T-helper 17 cell (primary cell): Measurements from ENCODE around the gene EPS8L2. TPM values are rescaled to one million over a fixed set of nuclear protein-coding genes. Genes with fewer than 3 reads are reported as not detected.

ENCODE experiments used
- ATAC-seq: fragments of 150-1000 bp; cut with Tn5 transposase; 2 replicates; pipeline ENCODE4 v1.10.0; 2021; ENCODE audit warnings: mild to moderate bottlenecking, moderate library complexity
- DNase-seq, 3 donors: peaks; one replicate each; pipeline versions ENCODE4 v3.0.0 to v3.0.0-alpha.2; 2020 to 2021
- H3K9me3 ChIP-seq: one replicate; pipeline ENCODE4 v1.7.0; 2013; ENCODE audit warnings: low read length, mild to moderate bottlenecking; ENCODE audit not compliant: control insufficient read depth, poor library complexity, severe bottlenecking
- H3K27ac Mint-ChIP-seq: one replicate; pipeline ENCODE4 v1.8.0; 2022; ENCODE audit warnings: mild to moderate bottlenecking, moderate library complexity, mixed read lengths
- H3K27me3 Mint-ChIP-seq: one replicate; pipeline ENCODE4 v1.8.0; 2022; ENCODE audit warnings: mixed read lengths
- H3K36me3 Mint-ChIP-seq: one replicate; pipeline ENCODE4 v1.8.0; 2022; ENCODE audit warnings: low read depth, mixed read lengths
- H3K4me1 Mint-ChIP-seq: one replicate; pipeline ENCODE4 v1.8.0; 2022; ENCODE audit warnings: mild to moderate bottlenecking, mixed read lengths
- H3K4me3 Mint-ChIP-seq: one replicate; pipeline ENCODE4 v1.8.0; 2022; ENCODE audit warnings: mild to moderate bottlenecking, moderate library complexity, mixed read lengths
- total RNA-seq, 4 donors: library from RNA in 2 of 4; stranded (reverse) in 2 of 4; gene quantifications; one replicate each; pipeline ENCODE4 v1.2.3 and lab custom pipeline; 2022 to 2026

The EPS8L2 gene
- total RNA-seq, 2 donors from 2014 or later: 6.8 to 11.7 TPM

DNA sequence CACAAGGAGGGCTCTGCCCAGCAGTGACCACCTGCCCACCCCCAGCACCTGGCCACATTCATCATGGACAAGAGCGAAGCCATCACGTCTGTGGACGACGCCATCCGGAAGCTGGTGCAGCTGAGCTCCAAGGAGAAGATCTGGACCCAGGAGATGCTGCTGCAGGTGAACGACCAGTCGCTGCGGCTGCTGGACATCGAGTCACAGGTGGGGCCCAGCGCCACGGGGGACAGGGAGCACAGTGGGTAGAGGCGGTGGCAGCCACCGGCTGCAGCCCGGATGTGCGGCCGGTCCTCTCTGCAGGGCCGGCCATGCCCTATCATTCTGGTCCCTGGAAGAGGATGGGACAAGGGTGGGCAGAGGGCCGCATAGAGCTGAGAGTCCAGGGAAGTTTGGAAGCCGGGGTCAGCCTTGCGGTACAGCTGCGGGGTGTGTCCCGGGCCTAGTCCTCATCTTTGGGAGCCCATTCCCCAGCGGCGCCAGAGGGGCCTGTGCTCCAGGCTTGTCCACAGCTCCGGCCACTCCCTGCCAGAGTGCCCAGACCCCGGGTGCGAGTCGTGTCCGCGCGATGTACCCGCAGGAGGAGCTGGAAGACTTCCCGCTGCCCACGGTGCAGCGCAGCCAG is 14.1 kb downstream of the EPS8L2 start:
- no peak overlapping the region for H3K27ac Mint-ChIP-seq
- peak overlapping the region; percentile 73 for H3K4me3 Mint-ChIP-seq
- peaks cover 2% of the 10 kb centered on the region for H3K36me3 Mint-ChIP-seq
- peaks cover 6% of the 10 kb centered on the region for H3K27me3 Mint-ChIP-seq
- DNase-seq: no peak
- H3K4me1 Mint-ChIP-seq: peaks cover 9% of the 10 kb centered on the region
- H3K9me3 ChIP-seq: no peaks in the 10 kb centered on the region
- ATAC-seq: no peak

DNA sequence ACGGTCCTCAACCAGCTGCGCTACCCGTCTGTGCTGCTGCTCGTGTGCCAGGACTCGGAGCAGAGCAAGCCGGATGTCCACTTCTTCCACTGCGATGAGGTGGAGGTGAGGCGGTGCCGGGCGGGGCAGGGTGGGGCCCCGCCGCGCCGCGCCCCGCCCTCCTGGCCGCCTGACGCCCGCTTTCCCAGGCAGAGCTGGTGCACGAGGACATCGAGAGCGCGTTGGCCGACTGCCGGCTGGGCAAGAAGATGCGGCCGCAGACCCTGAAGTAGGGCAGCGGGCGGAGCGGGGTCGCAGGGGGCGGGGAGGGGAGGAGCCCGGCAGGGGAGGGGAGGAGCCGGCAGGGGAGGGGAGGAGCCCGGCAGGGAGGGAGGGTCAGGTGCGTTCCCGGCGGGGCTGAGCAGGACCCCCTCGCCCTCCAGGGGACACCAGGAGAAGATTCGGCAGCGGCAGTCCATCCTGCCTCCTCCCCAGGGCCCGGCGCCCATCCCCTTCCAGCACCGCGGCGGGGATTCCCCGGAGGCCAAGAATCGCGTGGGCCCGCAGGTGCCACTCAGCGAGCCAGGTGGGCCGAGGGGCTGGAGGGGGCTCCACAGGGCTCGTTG is 14.7 kb downstream of the EPS8L2 start:
- Mint-ChIP-seq H3K4me1 (peaks cover 9% of the 10 kb centered on the region), H3K27ac (no peak overlapping the region), H3K36me3 (peaks cover 2% of the 10 kb centered on the region), H3K4me3 (peak overlapping the region; percentile 70), H3K27me3 (peaks cover 6% of the 10 kb centered on the region)
- DNase-seq: peak in 1 of 3 donors; percentile 35
- no peaks in the 10 kb centered on the region for H3K9me3 ChIP-seq
- ATAC-seq: peak; percentile 69

DNA sequence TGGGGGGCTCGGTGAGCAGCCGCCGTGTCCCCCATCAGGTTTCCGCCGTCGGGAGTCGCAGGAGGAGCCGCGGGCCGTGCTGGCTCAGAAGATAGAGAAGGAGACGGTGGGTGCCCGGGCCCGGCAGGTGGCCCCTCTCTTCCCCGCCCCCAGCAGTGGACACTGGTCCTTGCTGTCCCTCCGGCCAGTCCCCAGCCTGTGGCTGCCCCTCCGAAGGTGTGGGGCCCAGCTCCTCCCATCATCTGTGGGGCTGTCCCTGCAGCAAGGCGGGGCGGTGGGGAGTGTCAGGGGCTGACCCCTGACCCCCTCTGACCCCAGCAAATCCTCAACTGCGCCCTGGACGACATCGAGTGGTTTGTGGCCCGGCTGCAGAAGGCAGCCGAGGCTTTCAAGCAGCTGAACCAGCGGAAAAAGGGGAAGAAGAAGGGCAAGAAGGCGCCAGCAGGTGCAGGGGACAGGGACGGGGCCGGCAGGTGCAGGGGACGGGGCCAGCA is 15.3 kb downstream of the EPS8L2 start:
- Mint-ChIP-seq H3K4me1 (peaks cover 9% of the 10 kb centered on the region), H3K36me3 (peaks cover 2% of the 10 kb centered on the region), H3K27me3 (peaks cover 6% of the 10 kb centered on the region), H3K27ac (no peak overlapping the region), H3K4me3 (peak overlapping the region; percentile 70)
- DNase-seq (no peak), ATAC-seq (peak; percentile 11)
- H3K9me3 ChIP-seq: no peaks in the 10 kb centered on the region

DNA sequence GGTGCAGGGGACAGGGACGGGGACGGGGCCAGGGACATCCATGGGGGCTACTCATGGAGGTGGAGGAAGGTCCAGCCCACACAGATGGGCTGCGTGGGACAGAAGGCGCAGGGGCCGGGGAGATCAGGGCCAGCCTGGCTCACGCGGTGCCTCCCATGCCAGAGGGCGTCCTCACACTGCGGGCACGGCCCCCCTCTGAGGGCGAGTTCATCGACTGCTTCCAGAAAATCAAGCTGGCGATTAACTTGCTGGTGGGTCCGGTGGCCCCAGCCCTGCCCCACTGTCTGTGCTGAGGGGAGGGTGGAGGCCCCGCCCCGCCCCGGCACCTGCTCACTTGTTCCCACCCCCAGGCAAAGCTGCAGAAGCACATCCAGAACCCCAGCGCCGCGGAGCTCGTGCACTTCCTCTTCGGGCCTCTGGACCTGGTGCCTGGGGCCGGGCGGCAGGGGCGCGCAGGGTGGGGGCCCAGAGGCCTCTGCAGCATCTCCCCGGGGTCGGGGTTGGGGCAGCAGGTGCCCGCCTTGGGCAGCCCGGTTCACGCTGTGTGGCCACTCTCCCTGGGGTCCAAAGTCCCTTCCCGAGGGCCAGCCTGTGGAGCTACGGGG is 15.8 kb downstream of the EPS8L2 start:
- no peaks in the 10 kb centered on the region for H3K9me3 ChIP-seq
- H3K4me1 Mint-ChIP-seq: peaks cover 11% of the 10 kb centered on the region
- peak; percentile 67 for ATAC-seq
- peak in 2 of 3 donors; percentile 39 to 48 for DNase-seq
- no peak overlapping the region for H3K27ac Mint-ChIP-seq
- peaks cover 2% of the 10 kb centered on the region for H3K36me3 Mint-ChIP-seq
- H3K4me3 Mint-ChIP-seq: peak overlapping the region; percentile 70
- H3K27me3 Mint-ChIP-seq: peaks cover 6% of the 10 kb centered on the region

DNA sequence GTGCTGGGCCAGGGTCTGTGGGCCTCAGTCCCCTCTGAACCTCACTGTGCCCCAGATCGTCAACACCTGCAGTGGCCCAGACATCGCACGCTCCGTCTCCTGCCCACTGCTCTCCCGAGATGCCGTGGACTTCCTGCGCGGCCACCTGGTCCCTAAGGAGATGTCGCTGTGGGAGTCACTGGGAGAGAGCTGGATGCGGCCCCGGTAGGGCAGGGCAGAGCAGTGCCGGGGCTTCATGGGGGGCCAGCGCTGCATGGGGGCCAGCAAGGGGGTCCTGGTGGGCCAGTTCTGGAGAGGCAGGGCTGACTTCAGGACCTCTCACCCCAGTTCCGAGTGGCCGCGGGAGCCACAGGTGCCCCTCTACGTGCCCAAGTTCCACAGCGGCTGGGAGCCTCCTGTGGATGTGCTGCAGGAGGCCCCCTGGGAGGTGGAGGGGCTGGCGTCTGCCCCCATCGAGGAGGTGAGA is 16.3 kb downstream of the EPS8L2 start:
- H3K9me3 ChIP-seq: no peaks in the 10 kb centered on the region
- H3K27me3 Mint-ChIP-seq: peaks cover 6% of the 10 kb centered on the region
- ATAC-seq: no peak
- H3K4me1 Mint-ChIP-seq: peaks cover 12% of the 10 kb centered on the region
- peaks cover 2% of the 10 kb centered on the region for H3K36me3 Mint-ChIP-seq
- DNase-seq: no peak
- H3K27ac Mint-ChIP-seq: no peak overlapping the region
- H3K4me3 Mint-ChIP-seq: peak overlapping the region; percentile 70

DNA sequence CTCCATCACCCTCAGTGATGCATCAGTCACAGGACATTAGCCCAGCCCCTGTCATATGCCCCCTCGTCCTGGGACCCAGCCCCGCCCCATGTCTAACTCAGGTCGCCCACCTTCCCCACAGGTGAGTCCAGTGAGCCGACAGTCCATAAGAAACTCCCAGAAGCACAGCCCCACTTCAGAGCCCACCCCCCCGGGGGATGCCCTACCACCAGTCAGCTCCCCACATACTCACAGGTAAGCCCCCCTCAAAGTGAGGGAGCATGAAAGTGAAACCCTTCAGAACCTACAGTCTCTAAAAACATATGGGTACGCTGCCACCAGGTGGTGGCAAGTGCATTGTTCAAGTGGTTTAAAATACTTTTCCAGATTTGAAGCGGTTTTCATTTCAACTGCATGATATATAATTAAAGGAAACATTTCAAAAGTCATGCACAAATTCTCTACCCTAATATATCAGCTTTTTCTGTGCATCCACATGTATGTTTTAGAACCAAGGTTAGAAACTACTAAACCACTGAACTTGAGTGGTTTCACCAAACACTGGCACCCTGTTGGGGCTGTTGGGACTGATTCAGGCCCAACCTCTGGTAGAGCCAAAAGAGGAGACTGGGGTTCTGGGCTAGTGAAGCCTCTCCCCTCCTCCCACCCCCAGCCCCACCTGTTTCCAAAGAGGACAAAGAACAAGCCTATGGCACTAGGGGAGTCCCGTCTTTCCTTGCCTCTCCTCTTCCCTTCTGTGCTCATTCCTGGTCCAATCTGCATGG is 17.3 kb downstream of the EPS8L2 start:
- Mint-ChIP-seq H3K27me3 (peaks cover 6% of the 10 kb centered on the region), H3K27ac (peak overlapping the region; percentile 45), H3K4me3 (peak overlapping the region; percentile 87), H3K4me1 (peaks cover 12% of the 10 kb centered on the region), H3K36me3 (peaks cover 2% of the 10 kb centered on the region)
- no peak for DNase-seq
- ATAC-seq: no peak
- no peaks in the 10 kb centered on the region for H3K9me3 ChIP-seq

DNA sequence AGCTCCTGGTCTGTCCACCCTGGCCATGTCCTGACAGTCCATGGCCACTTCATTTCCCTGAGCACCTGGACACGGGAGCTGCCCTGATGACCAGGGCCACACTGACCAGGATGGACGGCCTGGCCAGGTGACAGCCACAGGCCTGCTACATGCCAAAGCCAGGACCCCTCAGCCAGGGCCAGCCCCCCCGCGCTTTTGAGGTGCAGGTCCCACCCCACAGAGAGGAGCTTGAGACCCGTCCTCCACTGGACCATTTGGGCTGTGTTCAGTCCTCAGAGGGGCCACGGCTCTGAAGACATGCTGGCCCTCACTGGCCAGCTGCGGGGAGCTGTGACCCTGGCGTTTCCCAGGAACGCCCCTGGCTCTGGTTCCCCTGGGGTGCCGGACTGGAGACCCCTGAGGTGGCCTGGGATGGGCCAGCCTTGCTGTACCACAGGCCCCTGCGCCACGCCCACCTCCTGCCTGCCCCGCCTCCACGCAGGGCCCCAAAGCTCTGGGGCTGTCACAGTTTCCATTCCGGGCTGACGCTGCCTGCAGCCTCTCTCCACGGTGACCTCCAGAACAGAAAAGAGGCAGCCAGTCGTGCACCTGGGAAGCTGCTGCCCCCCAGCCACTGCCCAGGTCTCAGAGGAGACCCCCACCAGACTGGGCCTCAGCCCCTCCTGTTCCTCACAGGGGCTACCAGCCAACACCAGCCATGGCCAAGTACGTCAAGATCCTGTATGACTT is 18.2 kb downstream of the EPS8L2 start:
- no peak for DNase-seq
- ATAC-seq: no peak
- H3K27me3 Mint-ChIP-seq: peaks cover 6% of the 10 kb centered on the region
- H3K4me1 Mint-ChIP-seq: peaks cover 12% of the 10 kb centered on the region
- H3K4me3 Mint-ChIP-seq: peak overlapping the region; percentile 28
- H3K27ac Mint-ChIP-seq: no peak overlapping the region
- H3K9me3 ChIP-seq: no peaks in the 10 kb centered on the region
- peaks cover 2% of the 10 kb centered on the region for H3K36me3 Mint-ChIP-seq

DNA sequence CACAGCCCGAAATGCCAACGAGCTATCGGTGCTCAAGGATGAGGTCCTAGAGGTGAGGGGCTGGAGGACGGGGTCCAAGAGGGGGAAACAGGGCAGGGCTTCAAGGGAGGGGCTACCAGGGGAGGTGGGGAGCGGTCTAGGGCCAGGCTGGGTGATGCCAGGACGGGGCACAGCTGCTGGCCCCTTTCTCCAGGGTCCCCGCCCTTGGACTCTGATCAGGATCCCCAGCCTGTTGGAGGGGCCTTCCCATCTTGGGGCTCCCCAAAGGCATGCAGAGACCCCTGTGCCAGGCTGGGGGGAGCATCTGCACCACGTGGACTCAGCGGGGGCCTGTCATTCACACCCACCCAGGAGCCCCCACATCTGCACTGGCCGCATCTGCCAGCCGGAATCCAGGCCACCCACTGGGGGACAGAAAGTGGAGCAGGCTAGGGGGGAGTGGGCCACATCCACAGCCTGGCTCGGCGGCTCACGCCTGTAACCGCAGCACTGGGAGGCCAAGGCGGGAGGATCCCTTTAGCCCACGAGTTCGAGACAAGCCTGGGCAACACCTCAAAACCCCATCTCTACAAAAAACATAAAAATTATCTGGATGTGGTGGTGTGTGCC is 18.9 kb downstream of the EPS8L2 start:
- no peak for ATAC-seq

DNA sequence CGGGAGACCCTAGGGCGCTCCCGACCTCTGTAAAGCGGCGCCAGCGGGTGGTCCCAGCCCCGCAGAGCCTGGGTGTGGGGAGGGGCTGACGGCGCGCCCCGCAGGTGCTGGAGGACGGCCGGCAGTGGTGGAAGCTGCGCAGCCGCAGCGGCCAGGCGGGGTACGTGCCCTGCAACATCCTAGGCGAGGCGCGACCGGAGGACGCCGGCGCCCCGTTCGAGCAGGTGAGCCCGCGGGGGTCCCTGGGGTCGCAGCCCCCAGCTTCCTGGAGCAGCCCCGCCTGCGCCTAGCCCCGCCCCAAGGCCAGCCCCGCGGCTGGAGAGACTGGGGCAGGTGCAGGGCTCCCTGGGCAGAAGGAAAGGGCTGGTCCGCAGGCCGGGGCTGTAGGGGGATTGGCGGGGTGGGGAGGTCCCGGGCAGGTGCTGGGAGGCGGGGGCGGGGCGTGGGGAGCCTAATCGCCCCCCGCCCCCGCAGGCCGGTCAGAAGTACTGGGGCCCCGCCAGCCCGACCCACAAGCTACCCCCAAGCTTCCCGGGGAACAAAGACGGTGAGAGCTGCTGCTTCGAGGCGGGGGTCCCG is 19.7 kb downstream of the EPS8L2 start:
- Mint-ChIP-seq H3K4me3 (peak overlapping the region; percentile 86), H3K36me3 (peaks cover 2% of the 10 kb centered on the region), H3K4me1 (peaks cover 12% of the 10 kb centered on the region), H3K27ac (no peak overlapping the region), H3K27me3 (peaks cover 6% of the 10 kb centered on the region)
- no peaks in the 10 kb centered on the region for H3K9me3 ChIP-seq
- ATAC-seq (no peak), DNase-seq (no peak)

More for the DNA sequence above, 18.9 kb downstream of the EPS8L2 start:
- Mint-ChIP-seq H3K36me3 (peaks cover 2% of the 10 kb centered on the region), H3K27ac (no peak overlapping the region), H3K4me1 (peaks cover 12% of the 10 kb centered on the region), H3K4me3 (peak overlapping the region; percentile 86), H3K27me3 (peaks cover 6% of the 10 kb centered on the region)
- no peaks in the 10 kb centered on the region for H3K9me3 ChIP-seq
- no peak for DNase-seq

DNA sequence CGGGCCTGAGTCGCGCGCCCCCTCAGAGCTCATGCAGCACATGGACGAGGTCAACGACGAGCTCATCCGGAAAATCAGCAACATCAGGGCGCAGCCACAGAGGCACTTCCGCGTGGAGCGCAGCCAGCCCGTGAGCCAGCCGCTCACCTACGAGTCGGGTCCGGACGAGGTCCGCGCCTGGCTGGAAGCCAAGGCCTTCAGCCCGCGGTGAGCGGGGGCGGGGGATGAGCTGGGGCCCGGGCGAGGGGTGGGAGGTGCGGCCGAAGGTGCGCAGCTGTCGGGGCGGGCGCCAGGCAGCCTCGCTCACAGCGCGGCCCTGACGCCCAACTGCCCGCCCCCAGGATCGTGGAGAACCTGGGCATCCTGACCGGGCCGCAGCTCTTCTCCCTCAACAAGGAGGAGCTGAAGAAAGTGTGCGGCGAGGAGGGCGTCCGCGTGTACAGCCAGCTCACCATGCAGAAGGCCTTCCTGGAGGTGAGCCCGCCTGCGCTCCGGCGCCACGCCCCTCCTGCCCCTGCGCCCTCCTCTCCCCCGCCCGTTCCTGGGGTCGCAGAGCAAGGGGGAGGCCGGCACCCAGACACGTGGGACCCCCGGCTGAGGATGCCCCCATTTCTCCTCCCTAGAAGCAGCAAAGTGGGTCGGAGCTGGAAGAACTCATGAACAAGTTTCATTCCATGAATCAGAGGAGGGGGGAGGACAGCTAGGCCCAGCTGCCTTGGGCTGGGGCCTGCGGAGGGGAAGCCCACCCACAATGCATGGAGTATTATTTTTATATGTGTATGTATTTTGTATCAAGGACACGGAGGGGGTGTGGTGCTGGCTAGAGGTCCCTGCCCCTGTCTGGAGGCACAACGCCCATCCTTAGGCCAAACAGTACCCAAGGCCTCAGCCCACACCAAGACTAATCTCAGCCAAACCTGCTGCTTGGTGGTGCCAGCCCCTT is 20.5 kb downstream of the EPS8L2 start:
- Mint-ChIP-seq H3K27ac (no peak overlapping the region), H3K4me3 (peak overlapping the region; percentile 86), H3K27me3 (peaks cover 6% of the 10 kb centered on the region), H3K4me1 (peaks cover 9% of the 10 kb centered on the region), H3K36me3 (peaks cover 2% of the 10 kb centered on the region)
- H3K9me3 ChIP-seq: no peaks in the 10 kb centered on the region
- ATAC-seq (peak; percentile 44), DNase-seq (peak in 2 of 3 donors; percentile 41 to 43)

DNA sequence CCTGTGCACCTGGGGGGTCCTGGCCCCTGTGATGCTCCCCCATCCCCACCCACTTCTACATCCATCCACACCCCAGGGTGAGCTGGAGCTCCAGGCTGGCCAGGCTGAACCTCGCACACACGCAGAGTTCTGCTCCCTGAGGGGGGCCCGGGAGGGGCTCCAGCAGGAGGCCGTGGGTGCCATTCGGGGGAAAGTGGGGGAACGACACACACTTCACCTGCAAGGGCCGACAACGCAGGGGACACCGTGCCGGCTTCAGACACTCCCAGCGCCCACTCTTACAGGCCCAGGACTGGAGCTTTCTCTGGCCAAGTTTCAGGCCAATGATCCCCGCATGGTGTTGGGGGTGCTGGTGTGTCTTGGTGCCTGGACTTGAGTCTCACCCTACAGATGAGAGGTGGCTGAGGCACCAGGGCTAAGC is 21.3 kb downstream of the EPS8L2 start:
- H3K4me1 Mint-ChIP-seq: peaks cover 8% of the 10 kb centered on the region
- H3K36me3 Mint-ChIP-seq: peaks cover 2% of the 10 kb centered on the region
- DNase-seq (no peak), ATAC-seq (no peak)
- peaks cover 6% of the 10 kb centered on the region for H3K27me3 Mint-ChIP-seq
- no peaks in the 10 kb centered on the region for H3K9me3 ChIP-seq
- no peak overlapping the region for H3K27ac Mint-ChIP-seq
- peak overlapping the region; percentile 86 for H3K4me3 Mint-ChIP-seq
